ENCODE results near the gene KHK. TPM values are rescaled to one million over a fixed set of nuclear protein-coding genes. Genes with fewer than 3 reads are reported as not detected.
A peak's percentile ranks its signal among the peaks of the same experiment; 100 is the strongest.

Gene KHK
- total RNA-seq, 1 donor from 2014 or later: 4.4 TPM

DNA sequence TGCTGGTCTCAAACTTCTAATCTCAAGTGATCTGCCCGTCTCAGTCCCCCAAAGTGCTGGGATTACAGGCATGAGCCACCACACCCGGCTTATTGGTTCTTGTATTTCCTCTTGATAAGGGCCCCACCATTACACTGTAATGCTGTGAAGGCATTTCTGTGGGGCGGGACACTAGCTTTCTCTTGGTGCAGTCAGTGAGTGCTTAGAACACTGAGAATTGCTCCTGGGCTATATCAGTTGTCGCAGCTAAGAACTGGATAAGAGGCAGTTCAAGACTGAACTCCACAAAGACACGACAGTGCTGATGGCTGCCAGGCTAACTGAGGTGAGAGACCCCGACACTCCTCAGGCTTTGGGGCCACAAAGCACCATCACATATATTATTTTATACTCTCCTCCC lies 2.1 kb downstream of the KHK start:
- no peak overlapping the region for H3K27ac Mint-ChIP-seq
- no peak for DNase-seq (ENCODE audit: low spot score, unreplicated experiment)
- no peaks in the 10 kb centered on the region for H3K9me3 Mint-ChIP-seq (ENCODE audit: low read depth)
- peaks cover 27% of the 10 kb centered on the region for H3K27me3 Mint-ChIP-seq
- H3K36me3 Mint-ChIP-seq (ENCODE audit: insufficient read depth): no peaks in the 10 kb centered on the region
- H3K4me1 Mint-ChIP-seq (ENCODE audit: low read depth): peaks cover 7% of the 10 kb centered on the region
- TF ChIP-seq, protein P1, sequence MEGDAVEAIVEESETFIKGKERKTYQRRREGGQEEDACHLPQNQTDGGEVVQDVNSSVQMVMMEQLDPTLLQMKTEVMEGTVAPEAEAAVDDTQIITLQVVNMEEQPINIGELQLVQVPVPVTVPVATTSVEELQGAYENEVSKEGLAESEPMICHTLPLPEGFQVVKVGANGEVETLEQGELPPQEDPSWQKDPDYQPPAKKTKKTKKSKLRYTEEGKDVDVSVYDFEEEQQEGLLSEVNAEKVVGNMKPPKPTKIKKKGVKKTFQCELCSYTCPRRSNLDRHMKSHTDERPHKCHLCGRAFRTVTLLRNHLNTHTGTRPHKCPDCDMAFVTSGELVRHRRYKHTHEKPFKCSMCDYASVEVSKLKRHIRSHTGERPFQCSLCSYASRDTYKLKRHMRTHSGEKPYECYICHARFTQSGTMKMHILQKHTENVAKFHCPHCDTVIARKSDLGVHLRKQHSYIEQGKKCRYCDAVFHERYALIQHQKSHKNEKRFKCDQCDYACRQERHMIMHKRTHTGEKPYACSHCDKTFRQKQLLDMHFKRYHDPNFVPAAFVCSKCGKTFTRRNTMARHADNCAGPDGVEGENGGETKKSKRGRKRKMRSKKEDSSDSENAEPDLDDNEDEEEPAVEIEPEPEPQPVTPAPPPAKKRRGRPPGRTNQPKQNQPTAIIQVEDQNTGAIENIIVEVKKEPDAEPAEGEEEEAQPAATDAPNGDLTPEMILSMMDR (IDR thresholded peaks at IDR 0.05; ENCODE audit: unreplicated experiment): no peak
- H3K4me3 Mint-ChIP-seq (ENCODE audit: low read depth): no peak overlapping the region

DNA sequence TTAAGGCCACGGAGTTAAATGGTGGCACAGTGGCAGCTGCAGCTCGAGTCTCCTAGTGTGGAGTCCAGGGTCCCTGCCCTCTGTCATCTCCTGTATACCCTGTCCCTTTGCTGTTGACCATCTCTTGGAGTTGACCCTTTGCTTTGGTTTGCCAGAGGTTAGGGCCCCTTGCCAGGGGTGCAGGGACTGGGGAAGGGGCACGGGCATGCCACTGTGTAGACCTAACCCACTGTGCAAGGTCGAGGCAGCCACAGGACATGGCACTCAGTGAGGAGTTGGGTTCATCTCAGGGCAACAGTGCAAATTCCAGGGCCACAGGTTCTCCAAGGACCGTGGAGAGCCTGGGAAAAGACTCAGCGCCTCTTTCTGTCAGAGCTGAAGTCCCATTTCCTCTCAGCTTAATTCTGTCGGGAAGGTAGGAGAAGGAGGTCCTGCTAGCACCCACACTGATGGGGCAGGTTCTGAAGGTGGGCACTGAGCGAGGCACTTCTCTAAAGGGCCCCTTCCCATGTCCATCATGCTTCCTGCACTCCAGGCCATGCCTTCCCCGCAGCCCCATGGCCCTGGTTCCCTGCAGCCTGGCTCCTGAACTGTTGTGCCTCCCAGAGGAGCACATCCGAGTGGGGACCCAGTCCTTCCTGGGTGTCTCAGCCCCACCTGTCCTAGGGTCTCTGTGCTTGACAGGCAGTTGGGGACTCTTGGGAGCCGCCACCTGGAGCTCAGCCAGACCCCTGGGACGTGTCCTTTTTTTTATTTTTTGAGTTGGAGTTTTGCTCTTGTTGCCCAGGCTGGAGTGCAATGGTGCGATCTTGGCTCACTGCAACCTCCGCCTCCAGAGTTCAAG lies 2.8 kb downstream of the KHK start:
- TF ChIP-seq, protein P1 (IDR thresholded peaks at IDR 0.05; ENCODE audit: unreplicated experiment): no peak
- no peak for DNase-seq (ENCODE audit: low spot score, unreplicated experiment)
- Mint-ChIP-seq H3K9me3 (ENCODE audit: low read depth) (no peaks in the 10 kb centered on the region), H3K27ac (no peak overlapping the region), H3K36me3 (ENCODE audit: insufficient read depth) (no peaks in the 10 kb centered on the region), H3K27me3 (peaks cover 26% of the 10 kb centered on the region), H3K4me1 (ENCODE audit: low read depth) (peaks cover 7% of the 10 kb centered on the region), H3K4me3 (ENCODE audit: low read depth) (no peak overlapping the region)

DNA sequence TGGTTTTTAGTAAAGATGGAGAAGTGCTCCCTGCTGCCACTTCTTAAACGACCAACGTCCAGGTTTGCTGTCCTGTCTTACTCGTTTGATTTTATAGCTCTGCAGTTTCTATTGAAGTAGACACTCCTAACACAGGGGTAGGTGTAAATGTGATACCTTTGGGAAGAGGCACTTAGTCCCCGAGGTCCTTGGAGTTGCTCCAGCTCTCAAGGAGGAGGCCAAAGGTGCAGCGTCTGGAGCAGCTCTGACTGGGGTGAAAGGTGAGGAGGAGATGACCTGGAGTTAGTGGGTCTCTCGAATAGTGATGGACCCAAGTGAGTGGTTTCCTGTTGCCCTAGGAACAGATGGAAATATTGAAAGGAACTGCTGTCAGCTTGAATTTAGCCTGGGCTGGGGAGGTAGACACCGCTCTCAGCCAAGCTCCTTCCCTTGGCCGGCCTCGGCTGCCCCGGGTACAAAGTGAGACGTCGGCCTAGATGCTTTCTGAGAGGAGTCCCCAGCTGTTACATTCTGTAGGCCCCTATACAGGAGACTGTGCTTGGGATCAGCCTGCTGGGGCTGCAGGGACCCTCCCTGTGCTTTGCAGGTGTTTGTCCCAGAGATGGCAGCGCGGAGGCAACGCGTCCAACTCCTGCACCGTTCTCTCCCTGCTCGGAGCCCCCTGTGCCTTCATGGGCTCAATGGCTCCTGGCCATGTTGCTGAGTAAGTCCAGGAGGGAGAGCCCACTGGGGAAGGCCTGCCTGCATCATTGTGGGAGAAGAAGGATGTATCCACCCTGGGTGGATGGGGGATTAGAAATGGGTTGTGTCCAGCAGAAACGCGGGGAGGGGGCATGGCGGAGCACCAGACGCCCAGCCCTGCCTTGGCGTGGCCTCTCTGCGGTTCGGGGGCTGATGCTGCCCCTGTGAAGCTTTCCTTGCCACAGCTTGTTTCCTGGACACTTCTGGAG lies 5.4 kb downstream of the KHK start:
- peaks cover 14% of the 10 kb centered on the region for H3K27me3 Mint-ChIP-seq
- no peaks in the 10 kb centered on the region for H3K9me3 Mint-ChIP-seq (ENCODE audit: low read depth)
- TF ChIP-seq, protein P1 (IDR thresholded peaks at IDR 0.05; ENCODE audit: unreplicated experiment): no peak
- H3K4me1 Mint-ChIP-seq (ENCODE audit: low read depth): peaks cover 8% of the 10 kb centered on the region
- no peak overlapping the region for H3K4me3 Mint-ChIP-seq (ENCODE audit: low read depth)
- peak overlapping the region; percentile 43 for H3K27ac Mint-ChIP-seq
- H3K36me3 Mint-ChIP-seq (ENCODE audit: insufficient read depth): no peaks in the 10 kb centered on the region
- no peak for DNase-seq (ENCODE audit: low spot score, unreplicated experiment)

DNA sequence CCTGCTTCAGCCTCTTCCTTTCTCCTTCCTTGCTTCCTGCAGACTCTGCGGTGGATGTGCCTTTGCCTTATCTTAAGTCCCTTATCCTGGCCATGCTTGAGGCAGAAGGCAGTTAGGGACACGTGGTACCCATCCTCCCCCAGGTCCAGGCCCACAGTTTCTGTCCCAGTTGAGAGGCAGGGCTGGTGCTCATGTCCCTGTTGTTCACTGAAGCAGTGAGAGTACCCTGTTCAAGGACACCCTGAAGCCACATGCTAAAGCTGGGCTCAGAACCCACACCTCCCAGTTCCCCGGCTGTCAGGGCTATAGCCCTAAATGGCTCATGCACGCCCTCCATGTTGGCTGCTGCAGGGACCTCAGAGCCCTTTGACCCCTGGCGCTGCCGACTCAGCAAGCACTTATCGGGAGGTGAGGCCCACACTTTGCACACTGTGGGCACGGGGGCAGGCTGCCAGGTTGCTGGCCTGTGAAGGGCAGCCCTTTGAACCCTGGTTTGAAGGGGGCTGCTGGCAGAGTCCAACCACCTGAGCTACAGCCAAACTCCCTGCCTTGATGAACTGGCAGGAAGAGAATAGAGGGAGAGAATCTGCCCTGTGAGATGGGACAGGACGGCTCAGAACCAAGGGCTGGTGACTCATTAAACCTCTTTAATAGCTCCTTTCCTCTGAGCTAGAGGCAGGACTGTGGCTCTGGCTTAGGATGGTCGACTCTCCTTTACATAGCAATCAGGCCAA lies 6.3 kb downstream of the KHK start:
- Mint-ChIP-seq H3K4me1 (ENCODE audit: low read depth) (peaks cover 6% of the 10 kb centered on the region), H3K27ac (no peak overlapping the region)

More for the DNA sequence above, 6.3 kb downstream of the KHK start:
- DNase-seq (ENCODE audit: low spot score, unreplicated experiment): no peak
- Mint-ChIP-seq H3K36me3 (ENCODE audit: insufficient read depth) (no peaks in the 10 kb centered on the region), H3K9me3 (ENCODE audit: low read depth) (no peaks in the 10 kb centered on the region), H3K27me3 (peaks cover 5% of the 10 kb centered on the region), H3K4me3 (ENCODE audit: low read depth) (no peak overlapping the region)
- TF ChIP-seq, protein P1 (IDR thresholded peaks at IDR 0.05; ENCODE audit: unreplicated experiment): no peak
